ENCODE results near the gene DTX3.

DNA sequence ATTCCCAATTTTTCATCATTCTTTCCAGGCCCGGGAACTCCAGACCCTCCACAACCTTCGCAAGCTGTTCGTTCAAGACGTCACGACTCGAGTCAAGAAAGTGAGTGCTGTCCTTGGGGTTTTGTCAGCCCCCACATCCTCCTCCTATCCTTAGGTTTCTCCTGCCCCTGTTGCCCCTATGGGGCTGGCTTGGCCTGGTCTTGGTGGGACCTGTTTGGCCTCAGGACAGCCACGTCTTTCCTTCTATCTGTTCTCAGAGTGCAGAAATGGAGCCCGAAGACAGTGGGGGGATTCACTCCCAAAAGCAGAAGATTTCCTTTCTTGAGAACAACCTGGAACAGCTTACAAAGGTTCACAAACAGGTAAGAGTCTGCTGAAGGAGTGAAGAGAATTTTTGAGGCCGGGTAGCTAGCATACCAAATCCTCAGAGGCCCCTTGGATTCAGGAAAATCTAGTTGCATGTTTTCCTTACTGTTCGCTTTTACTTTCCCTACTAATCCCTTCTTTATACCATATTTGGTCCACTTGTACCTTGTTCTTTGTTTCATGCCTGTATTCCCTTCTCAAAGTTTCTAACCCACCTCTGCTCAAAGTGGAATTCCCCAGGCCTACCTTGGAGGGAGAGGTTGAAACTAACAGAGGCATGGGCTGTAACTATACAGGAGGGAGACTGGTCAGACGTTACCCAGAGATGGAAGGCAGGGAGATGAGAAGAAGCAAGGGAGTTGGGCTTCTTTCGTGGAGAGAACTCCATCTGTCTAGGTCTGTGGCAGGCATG, 26.5 kb upstream of the DTX3 start:
- no peak for TF ChIP-seq MYNN (tag by site-specific recombination; IDR thresholded peaks at IDR 0.05; ENCODE audit: borderline replicate concordance)
- TF ChIP-seq ZNF24 (tag by site-specific recombination; IDR thresholded peaks at IDR 0.05) = no peak
- TF ChIP-seq, protein P1, sequence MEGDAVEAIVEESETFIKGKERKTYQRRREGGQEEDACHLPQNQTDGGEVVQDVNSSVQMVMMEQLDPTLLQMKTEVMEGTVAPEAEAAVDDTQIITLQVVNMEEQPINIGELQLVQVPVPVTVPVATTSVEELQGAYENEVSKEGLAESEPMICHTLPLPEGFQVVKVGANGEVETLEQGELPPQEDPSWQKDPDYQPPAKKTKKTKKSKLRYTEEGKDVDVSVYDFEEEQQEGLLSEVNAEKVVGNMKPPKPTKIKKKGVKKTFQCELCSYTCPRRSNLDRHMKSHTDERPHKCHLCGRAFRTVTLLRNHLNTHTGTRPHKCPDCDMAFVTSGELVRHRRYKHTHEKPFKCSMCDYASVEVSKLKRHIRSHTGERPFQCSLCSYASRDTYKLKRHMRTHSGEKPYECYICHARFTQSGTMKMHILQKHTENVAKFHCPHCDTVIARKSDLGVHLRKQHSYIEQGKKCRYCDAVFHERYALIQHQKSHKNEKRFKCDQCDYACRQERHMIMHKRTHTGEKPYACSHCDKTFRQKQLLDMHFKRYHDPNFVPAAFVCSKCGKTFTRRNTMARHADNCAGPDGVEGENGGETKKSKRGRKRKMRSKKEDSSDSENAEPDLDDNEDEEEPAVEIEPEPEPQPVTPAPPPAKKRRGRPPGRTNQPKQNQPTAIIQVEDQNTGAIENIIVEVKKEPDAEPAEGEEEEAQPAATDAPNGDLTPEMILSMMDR (tag by site-specific recombination; IDR thresholded peaks at IDR 0.05) = no peak
- TF ChIP-seq, protein P2, sequence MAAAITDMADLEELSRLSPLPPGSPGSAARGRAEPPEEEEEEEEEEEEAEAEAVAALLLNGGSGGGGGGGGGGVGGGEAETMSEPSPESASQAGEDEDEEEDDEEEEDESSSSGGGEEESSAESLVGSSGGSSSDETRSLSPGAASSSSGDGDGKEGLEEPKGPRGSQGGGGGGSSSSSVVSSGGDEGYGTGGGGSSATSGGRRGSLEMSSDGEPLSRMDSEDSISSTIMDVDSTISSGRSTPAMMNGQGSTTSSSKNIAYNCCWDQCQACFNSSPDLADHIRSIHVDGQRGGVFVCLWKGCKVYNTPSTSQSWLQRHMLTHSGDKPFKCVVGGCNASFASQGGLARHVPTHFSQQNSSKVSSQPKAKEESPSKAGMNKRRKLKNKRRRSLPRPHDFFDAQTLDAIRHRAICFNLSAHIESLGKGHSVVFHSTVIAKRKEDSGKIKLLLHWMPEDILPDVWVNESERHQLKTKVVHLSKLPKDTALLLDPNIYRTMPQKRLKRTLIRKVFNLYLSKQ (tag by site-specific recombination; IDR thresholded peaks at IDR 0.05; ENCODE audit: borderline replicate concordance) = no peak
- TF ChIP-seq TCF7L2 (IDR thresholded peaks at IDR 0.05; ENCODE audit: borderline replicate concordance, low read depth, low read length) = no peak
